ENCODE data around the gene NBL1.
"Not testable (repeated sequence)": the region's sequence is repeated elsewhere in the genome, so short reads cannot be mapped to it uniquely, and the experiment has no call there.

The NBL1 gene

DNA sequence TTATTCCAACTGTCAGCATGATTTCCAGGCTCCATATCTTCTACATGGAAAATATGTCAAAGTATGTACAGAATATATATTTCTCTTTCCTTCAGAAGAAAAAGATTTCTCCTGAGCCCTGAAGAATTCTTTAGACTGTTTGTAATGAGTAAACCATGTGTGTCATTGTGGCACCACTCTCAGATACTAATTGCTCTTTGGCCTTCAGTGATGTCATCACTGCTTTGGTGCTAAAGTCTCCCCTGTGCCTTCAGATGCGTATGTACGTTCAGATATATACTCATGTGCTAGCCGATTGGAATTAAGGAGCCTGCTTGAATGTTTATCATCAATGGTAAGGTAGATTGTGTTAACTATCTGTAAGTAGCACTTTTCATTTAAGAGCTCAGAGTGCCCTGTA, 20.6 kb upstream of the NBL1 start:
- DNase-seq, result no peak

DNA sequence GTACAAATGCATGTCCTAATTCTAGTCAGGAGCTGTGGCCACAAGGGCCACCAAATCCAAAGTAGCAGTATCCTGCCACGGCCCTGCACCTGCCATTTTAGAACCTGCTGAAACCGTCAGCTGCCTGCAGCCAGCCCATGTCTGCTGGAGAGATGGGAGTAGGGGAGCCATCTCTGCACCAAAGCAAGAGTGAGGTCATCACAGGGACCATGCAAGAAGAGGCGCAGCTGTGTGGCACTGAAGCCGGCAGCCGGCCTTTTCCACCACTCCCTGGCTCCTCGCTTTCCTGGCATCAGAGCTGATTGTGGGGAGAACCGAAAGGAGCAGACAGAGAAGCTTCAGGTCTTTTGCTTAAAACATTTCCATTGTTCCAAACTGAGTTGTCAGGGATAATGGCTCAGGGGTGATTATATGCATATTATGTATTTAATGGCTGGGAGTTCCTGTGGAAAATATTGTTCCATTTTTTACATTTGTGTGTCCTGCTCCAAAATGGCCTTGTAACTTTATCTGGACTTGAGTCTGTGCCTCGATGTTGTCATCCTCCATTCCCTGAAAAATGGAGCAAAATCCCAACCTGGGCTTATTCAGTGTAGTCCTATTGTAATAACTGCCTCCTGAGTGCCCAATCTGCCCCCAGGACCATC, 18.7 kb upstream of the NBL1 start:
- DNase-seq, result no peak

DNA sequence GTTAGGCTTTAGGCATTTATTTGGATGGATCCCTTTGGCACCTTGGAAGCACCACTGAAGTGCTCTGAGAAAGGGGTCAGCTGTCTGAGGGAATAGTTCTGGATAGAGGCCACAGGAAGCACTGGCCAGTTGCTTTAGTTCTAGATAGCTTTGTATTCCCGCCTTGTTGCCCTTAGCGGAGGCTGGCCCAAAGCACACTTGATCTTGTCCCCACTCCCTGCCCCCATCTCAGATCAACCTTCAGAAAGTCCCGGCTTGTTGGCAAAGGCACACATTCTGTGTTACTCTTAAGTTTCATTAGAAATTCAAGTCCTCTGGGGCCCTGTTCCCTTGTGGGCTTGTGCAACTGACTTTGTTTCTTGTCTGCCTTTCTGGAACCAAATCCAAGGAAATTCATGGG, 15.2 kb upstream of the NBL1 start:
- no peak for DNase-seq

DNA sequence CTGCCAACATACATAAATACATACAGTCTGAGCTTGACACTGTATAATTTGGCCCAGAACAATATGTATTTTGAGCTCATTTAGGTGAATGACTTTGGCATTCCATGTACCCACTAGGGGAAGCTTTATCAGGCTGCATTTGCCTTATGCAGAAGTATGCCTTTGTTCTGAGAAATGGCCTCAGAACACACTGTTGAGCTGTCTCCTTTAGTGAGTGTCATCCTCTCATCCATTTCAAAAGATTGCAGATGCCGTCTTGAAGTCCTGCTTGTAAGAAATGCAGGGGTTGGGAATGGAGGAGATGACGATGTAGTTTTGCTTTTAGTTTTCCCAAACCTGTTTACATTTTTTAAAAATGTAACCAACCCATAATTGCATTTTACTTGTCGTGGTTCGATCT, 14.8 kb upstream of the NBL1 start:
- DNase-seq, result no peak

DNA sequence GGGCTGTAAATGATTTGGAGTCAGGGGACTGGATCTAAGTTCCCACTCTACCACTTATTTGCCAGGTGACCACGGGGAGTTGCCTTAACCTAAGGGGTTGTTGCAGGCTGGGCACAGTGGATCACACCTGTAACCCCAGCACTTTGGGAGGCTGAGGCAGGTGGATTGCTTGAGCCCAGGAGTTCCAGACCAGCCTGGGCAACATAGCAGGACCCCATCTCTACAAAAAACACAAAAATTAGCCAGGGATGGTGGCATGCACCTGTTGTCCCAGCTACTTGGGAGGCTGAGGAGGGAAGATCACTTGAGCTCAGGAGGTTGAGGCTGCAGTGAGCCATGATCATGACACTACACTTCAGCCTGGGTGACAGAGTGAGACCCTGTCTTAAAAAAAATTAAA, 13.9 kb upstream of the NBL1 start:
- DNase-seq, result not testable (repeated sequence)

DNA sequence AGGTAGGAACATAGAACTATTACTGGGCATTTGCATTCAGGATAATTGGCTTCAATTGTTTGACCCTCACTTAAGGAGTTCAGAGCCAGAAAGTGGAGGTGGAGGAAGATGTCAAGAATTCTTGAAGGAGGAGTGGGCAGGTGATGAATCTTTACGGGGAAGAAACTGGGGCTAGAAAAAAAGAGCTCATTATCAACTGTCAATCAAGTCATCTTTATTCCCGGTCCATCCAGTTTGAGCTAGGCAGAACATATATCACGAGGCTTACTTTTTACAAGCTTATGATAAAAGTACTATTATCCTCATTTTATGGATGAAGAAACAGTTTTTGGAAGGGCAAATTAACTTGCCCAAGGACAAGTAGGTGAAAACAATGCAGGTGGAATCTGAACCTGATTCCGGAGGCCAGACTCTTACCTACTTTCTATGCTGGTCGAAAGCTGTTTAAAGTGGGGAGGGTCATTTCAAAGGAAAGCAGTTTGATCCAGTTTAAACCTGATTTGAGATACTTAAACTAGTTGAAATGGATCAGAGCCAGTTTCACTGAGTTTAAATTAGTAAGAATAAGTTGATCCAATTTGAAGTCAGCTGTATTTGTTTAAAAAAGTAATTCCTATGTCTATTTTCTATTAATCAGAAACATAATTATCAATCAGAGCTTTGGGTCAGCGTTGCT, 13.3 kb upstream of the NBL1 start:
- DNase-seq, result no peak

DNA sequence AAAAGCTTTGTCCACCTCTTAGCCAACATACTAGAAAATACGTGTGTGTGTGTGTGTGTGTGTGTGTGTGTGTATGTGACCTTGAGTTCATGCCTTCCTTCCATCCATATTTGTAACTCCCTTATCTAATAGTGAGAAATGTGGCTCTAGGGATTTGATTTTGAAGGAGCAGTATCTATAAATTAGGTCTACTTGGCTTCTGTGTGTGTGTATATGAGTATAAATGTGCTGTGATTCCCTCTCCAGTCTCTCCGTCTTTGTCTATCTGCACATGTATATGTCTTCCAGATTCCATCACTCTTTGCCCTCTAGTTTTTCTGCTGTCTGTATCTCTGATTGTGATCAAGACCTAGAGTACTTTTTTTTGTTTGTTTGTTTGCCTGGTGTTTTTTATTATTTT, 11.9 kb upstream of the NBL1 start:
- no peak for DNase-seq

DNA sequence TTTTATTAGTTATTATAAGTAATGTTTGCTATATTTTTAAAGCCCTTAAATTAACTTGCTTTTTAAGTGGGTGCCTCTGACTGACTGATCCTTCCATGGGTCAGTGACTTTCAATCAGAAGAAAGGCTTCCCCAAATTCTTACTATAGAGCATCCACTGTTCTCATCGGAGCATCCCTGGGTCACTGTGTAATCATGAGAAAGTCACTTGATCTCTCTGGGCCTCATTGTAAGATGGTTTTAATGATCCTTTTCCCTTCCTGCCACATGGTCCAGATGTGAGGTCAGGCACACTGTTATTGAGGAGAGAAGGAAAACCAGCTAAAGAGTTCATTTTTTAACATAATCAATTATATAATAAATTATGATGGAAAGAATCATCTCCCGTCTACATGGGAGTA, 11.0 kb upstream of the NBL1 start:
- DNase-seq, result no peak

DNA sequence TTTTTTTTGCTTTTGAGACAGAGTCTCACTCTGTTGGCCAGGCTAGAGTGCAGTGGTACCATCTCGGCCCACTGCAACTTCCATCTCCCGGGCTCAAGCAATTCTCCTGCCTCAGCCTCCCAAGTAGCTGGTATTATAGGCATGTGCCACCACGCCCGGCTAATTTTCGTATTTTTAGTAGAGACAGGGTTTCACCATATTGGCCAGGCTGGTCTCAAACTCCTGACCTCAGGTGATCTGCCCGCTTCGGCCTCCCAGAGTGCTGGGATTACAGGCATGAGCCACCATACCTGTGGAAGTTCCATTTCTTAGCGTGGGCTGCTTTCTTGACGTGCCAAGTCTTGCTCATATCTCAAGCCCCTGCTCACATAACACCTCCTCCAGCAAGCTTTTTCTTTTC, 9.0 kb upstream of the NBL1 start:
- DNase-seq, result not testable (repeated sequence)

DNA sequence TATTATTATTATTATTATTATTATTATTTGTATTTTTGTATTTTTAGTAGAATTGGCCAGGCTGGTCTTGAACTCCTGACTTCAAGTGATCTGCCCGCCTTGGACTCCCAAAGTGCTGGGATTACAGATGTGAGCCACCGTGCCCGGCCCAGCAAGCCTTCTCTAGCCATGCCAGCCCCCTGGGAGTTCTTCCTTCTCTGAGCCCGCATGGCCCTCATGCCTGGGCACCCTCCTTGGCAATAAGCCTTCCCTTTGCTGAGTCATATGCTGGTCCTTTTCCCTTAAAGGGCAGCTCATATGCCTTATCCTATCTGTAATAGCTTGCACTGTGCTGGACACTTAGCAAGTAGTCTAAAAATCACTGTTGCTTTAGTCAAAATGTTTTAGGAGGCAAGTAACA, 8.5 kb upstream of the NBL1 start:
- no peak for DNase-seq

DNA sequence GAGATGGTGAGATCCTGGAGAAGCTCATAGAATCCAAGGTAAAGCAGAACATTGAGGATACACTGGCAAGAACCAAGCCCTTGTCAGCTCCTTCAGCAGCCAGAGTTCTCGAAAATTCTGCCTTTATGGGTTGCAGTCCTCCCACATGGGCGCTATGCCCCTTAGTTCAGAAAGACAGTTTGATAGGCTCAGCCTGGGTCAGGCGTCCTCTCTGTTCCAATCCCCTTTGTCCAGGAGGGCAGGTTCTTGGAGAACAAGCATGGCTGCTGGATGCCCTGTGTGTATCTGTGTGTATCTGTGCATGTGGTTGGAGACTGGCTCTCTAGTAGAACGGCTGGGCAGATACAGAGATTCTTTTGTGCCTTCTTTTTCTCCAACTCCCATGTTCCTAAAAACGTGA, 8.0 kb upstream of the NBL1 start:
- DNase-seq, result no peak

DNA sequence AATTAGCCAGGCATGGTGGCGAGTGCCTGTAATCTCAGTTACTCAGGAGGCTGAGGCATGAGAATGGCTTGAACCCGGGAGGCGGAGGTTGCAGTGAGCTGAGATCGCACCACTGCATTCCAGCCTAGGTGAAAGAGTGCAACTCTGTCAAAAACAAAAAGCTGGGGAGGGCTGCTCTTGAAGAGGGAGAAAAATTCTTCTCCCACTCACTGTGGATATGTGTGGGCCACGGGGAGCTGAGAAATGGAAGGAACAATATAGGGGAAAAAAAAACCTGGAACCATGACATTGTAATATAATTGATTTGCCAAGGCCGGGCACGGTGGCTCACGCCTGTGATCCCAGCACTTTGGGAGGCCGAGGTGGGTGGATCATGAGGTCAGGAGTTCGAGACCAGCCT, 7.4 kb upstream of the NBL1 start:
- DNase-seq, result not testable (repeated sequence)

DNA sequence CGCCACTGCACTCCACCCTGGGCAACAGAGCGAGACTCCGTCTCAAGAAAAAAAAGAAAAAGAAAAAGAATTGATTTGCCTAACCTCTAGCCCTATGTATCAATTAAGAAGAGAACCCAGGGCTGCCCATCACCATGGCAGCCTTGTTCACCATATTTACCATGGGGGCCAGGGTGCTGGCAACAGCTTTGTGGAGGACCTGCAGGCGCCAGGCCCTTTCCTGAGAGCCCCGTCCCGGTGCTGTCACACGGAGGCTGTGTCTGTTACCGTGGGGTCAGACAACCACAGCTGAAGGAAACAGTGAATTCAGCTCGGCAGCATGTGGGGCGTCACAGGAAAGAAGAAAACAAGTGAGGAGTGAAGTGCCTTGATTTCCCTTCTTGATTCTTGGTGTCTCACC, 6.5 kb upstream of the NBL1 start:
- DNase-seq, result no peak

DNA sequence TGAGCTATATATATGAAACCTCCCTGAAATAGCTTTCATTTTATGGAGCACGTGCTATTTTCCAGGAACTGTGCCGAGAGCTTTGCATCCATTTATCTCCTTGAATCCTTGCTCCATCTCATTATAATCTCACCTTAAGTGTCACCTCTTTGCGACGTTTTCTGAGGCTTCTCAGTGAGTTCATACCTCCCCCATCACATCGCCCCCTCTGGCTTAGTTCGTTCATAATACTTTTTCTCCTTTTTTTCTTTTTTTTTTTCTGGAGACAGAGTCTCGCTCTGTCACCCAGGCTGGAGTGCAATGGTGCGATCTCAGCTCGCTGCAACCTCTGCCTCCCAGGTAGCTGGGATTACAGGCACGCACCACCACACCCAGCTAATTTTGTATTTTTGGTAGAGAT, 4.9 kb upstream of the NBL1 start:
- not testable (repeated sequence) for DNase-seq

DNA sequence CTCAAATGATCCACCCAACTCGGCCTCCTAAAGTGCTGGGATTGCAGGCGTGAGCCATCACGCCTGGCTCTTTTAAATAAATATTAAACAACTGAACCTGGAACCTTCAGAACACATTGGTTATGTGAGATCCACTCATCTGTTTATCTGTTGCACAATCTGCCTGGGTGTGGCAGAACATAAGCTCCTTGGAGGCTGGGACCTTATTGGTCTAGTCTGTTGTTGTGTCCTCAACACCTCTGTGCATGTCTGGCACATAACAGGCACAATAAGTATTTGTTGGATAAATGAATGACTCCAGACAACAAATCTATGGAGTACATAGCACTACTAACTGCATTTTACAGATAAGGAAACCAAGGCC, 4.1 kb upstream of the NBL1 start:
- DNase-seq, result peak; percentile 42

DNA sequence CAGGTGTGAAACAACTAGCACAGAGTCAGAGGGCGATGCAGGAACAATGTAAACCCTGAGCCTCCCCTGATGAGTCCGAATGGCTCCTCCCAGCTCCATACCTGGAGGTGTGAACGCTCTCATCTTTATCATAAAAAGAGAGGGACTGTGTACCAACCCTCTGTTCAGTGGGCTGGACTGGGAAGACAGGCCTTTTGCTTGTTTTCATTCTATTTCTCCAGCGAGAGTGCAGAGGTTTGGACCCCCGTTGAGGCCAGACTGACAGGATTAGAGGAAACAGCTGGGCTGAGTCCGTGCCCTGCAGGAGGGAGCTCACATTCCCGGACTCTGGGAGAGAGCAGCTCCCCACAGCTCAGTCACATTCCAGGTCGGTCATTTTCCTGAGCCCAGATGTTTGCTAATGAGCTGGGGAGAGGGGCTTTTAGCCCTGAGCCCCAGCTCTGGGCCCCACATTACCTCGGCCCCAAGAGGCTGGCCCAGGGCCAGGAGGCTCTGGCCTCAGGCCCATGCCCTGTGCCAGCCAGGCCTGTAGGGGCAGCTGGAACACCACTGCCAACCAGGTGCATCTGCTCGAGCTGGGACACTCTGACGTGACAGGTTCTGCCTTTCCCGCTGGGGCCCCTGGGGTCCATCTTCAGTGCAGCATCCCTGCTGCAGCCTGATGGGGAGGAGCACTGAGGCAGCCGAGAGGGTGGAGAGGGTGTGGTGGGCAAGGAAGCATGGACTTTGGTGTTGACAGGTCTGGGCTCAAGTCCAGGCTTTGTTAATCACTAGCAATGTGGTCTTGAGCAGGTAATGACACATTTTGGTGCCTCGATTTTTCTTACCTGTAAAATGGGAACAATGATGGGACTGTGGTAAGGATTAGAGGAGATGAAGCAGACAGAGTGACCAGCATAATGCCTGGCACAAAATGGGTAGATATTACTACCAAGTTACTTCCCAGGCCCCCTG, 3.5 kb upstream of the NBL1 start:
- DNase-seq, result peak; percentile 58

DNA sequence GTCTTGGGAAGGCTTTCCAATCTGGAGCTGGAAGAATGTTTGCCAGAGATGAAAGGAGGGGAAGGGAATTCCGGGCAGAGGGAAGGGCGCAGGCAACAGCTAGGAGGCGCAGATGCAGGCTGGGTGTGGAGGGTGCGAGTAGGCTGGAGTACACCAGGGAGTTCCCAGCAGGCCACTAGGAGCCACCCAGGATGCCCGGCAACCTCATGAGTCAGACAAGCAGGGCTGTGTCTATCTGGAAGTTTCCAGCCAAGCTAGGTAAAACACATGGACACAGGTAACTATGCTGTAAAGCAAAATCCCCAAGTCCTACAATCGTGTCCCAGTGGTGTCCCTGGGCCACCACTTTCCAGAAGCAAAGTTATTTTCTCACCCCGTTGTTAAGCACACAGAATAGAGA, 990 bp upstream of the NBL1 start:
- peak; percentile 40 for DNase-seq

DNA sequence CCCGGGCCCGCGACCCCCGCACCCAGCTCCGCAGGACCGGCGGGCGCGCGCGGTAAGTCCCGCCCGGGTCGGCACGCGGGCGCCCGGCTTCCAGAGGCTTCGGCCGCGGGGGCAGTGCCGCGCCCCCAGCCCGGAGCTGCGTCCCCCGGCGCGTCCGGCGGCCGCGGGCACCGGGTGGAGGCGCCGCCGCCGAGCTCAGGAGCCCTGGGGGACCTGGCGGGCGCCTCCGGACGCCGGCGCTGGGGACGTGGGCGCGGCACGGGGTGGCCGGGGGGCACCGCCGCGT, 227 bp downstream of the NBL1 start:
- DNase-seq, result no peak

DNA sequence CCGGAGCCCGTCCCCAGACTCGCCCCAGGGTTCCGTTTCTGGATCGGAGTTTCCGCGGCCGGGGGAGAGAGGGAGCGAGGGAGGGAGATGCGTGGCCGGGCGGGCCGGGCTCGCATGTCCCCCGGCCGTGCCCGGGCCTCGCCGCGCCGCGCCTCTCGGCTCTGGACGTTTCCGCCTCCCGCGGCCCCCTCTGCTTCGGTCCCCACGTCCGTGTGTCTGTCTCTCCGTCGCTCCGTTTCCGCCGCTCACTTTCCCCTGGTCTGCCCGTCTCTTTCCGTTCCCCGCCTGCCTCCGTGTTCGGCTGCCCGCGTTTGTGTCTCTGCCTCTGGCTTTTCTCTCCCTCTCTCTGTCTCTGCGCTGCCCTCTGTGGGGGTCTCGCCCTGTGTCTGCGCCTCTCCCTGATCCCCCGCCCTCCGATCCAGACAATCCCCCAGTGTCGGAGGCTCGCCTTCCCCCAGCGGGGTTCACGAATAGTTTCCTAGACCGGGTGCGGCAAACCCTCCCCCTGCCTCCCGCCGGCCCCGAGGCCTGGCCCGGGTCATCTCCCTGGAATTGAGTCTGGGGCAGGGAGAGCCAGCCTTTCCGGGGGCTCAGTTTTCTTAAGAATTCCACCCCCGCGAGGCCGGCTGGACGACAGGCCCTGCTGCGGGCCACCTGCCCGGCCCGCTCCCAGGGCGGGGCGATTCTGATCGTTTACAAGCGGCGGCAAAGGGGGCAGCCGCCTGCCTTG, 735 bp downstream of the NBL1 start:
- peak; percentile 58 for DNase-seq

DNA sequence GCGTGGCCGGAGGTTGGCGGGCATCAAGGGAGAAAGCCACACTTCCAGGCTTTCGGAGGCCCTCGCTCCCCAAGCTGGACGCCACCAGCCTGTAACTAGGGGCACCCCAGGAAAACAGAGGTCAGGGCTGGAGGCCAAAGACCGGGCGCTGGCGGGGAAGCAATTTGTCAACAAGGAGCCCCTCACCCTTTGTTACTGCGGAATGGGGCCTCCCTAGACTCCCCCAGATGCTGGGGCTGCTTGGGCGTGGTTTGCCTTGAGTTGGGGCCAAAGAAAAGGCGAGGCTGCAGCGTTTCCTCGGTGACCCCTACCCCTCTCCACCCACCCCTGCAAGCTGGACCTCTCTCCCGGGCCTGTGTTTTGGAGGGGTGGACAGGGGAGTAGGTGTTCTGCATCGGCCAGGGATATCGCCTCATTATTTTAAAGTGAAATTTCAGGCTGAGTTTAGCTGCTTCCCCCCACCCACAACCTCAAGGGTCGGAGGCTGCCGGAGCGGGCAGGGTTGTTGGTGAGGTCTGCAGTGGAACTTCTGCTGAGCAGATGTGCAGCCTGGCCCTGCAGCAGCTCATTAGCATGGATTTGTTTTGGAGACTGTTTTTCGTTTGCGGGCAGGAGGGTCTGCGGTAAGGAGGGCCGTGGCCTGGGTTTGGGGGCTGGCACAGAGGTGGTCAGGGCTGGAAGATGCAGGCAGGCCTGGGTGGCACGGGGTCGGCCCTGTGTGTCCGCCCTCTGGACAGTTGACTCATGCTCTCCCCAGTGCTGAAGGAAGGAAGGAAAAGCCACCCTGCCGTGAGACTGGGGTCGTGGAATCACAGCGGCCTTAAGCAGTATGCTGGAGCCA, 1.5 kb downstream of the NBL1 start:
- DNase-seq, result peak; percentile 44

DNA sequence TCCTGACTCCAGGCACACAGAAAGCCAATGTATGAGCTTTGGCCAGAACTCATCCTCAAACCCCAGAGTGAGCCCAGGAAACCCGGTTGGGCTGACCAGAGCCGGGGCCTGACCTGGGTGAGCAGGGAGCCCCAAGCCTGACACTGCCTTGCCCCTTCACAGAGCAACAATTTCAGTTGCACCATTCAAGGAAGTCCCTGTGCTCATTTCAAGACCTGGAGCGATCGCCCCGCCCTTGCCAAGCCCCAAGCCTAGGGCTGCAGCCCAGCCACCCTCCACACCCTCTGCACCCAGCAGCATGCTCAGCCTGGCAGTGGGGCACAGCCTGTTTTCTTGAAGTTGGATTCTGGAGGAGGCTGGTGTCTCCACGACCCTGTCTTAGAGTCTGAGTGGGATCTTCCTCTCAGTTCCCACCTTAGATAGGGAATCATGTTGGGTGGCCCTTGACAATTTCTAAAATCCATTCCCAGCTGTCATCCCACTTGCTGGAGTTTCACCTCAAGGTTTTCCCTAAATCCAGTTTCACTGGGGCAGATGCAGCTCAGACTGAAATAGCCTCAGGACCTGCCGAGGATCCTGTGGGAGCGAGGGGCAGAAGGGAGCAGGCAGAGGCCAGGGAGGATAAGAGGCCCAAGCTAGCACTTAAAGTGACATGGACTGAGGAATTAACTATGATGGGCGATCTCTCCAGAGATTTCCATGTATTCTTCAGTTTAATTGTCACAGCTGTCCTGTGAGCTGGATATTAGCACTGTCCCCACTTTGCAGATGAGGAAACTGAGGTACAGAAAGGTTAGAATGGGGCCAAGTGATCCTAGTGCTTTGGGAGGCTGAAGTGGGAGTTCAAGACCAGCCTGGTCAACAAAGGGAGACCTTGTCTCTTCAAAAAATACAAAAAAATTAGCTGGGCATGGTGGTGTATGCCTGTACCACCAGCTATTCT, 2.5 kb downstream of the NBL1 start:
- DNase-seq, result no peak
